ENCODE data around the gene MARK3.
A peak's percentile ranks its signal among the peaks of the same experiment; 100 is the strongest.

MARK3 gene

GRCh38 chr14:103456167-103456835, 71.1 kb downstream of the MARK3 start:
- no peaks in the 10 kb centered on the region for H3K9me3 ChIP-seq (ENCODE audit: insufficient read depth, low read depth, low read length)
- no peak overlapping the region for H3K4ac ChIP-seq (ENCODE audit: low read depth, low read length)
- no peak overlapping the region for H2AK5ac ChIP-seq (ENCODE audit: low read length)
- no peak overlapping the region for H2BK5ac ChIP-seq (ENCODE audit: low read depth, low read length, poor library complexity)
- no peaks in the 10 kb centered on the region for H3K79me1 ChIP-seq (ENCODE audit: low read length)
- peaks cover 5 to 7% of the 10 kb centered on the region in 2 experiments for H3K36me3 ChIP-seq (ENCODE audit: control insufficient read depth in 1 of 2, insufficient read depth in 2 of 2, low read length in 2 of 2)
- no peak overlapping the region for H4K12ac ChIP-seq (ENCODE audit: low read depth, low read length)
- H2BK120ac ChIP-seq (ENCODE audit: insufficient read depth, low read length, poor library complexity) = no peak overlapping the region
- H4K8ac ChIP-seq (ENCODE audit: low read depth, low read length) = no peak overlapping the region
- DNase-seq = no peak
- no peak overlapping the region for H3K4me2 ChIP-seq (ENCODE audit: low read length)
- no peak overlapping the region for H3K27ac ChIP-seq (ENCODE audit: low read depth, low read length)
- no peak overlapping the region for H2AFZ ChIP-seq (ENCODE audit: insufficient read depth, low read length, poor library complexity)
- H3K14ac ChIP-seq (ENCODE audit: low read length) = no peak overlapping the region
- H2BK12ac ChIP-seq (ENCODE audit: low read length) = no peak overlapping the region
- H3K23ac ChIP-seq (ENCODE audit: low read length) = no peak overlapping the region
- peaks cover 0 to 4% of the 10 kb centered on the region in 2 experiments for H3K4me1 ChIP-seq (ENCODE audit: control insufficient read depth in 1 of 2, insufficient read depth in 2 of 2, low read length in 2 of 2)
- H3K18ac ChIP-seq (ENCODE audit: low read length) = no peak overlapping the region
- H4K91ac ChIP-seq (ENCODE audit: low read depth, low read length) = no peak overlapping the region
- no peak overlapping the region for H3K9ac ChIP-seq (ENCODE audit: low read length)
- no peaks in the 10 kb centered on the region for H3K27me3 ChIP-seq (ENCODE audit: insufficient read depth, low read length)
- H3K4me3 ChIP-seq (ENCODE audit: low read depth, low read length) = no peak overlapping the region
- WGBS (ENCODE audit: extremely low coverage, insufficient coverage, insufficient read length) = no CpG with 5 or more reads among the region's 4 CpGs
- H3K79me2 ChIP-seq (ENCODE audit: control insufficient read depth, insufficient read depth, low read length, poor library complexity) = no peaks in the 10 kb centered on the region

GRCh38 chr14:103460415-103460814, 75.2 kb downstream of the MARK3 start:
- no peak overlapping the region for H2AFZ ChIP-seq (ENCODE audit: insufficient read depth, low read length, poor library complexity)
- H2BK5ac ChIP-seq (ENCODE audit: low read depth, low read length, poor library complexity) = no peak overlapping the region
- H3K27ac ChIP-seq (ENCODE audit: low read depth, low read length) = no peak overlapping the region
- H2BK12ac ChIP-seq (ENCODE audit: low read length) = no peak overlapping the region
- H4K91ac ChIP-seq (ENCODE audit: low read depth, low read length) = no peak overlapping the region
- peaks cover 0 to 4% of the 10 kb centered on the region in 2 experiments for H3K4me1 ChIP-seq (ENCODE audit: control insufficient read depth in 1 of 2, insufficient read depth in 2 of 2, low read length in 2 of 2)
- no peak overlapping the region for H3K14ac ChIP-seq (ENCODE audit: low read length)
- H3K27me3 ChIP-seq (ENCODE audit: insufficient read depth, low read length) = no peaks in the 10 kb centered on the region
- no peaks in the 10 kb centered on the region for H3K79me2 ChIP-seq (ENCODE audit: control insufficient read depth, insufficient read depth, low read length, poor library complexity)
- H3K9me3 ChIP-seq (ENCODE audit: insufficient read depth, low read depth, low read length) = no peaks in the 10 kb centered on the region
- no peak overlapping the region for H3K9ac ChIP-seq (ENCODE audit: low read length)
- no peak overlapping the region for H3K4me2 ChIP-seq (ENCODE audit: low read length)
- H3K36me3 ChIP-seq (ENCODE audit: control insufficient read depth in 1 of 2, insufficient read depth in 2 of 2, low read length in 2 of 2) = peaks cover 16 to 23% of the 10 kb centered on the region in 2 experiments
- H3K18ac ChIP-seq (ENCODE audit: low read length) = no peak overlapping the region
- no CpG with 5 or more reads among the region's 1 CpG for WGBS (ENCODE audit: extremely low coverage, insufficient coverage, insufficient read length)
- no peak overlapping the region for H3K23ac ChIP-seq (ENCODE audit: low read length)
- no peak overlapping the region for H2AK5ac ChIP-seq (ENCODE audit: low read length)
- H2BK120ac ChIP-seq (ENCODE audit: insufficient read depth, low read length, poor library complexity) = no peak overlapping the region
- H3K79me1 ChIP-seq (ENCODE audit: low read length) = no peaks in the 10 kb centered on the region
- H3K4me3 ChIP-seq (ENCODE audit: low read depth, low read length) = no peak overlapping the region
- H3K4ac ChIP-seq (ENCODE audit: low read depth, low read length) = no peak overlapping the region
- H4K8ac ChIP-seq (ENCODE audit: low read depth, low read length) = no peak overlapping the region
- DNase-seq = no peak
- H4K12ac ChIP-seq (ENCODE audit: low read depth, low read length) = no peak overlapping the region

GRCh38 chr14:103463149-103463548, 77.9 kb downstream of the MARK3 start:
- H3K9ac ChIP-seq (ENCODE audit: low read length) = no peak overlapping the region
- no peak overlapping the region for H4K91ac ChIP-seq (ENCODE audit: low read depth, low read length)
- H2BK120ac ChIP-seq (ENCODE audit: insufficient read depth, low read length, poor library complexity) = no peak overlapping the region
- no peaks in the 10 kb centered on the region for H3K79me1 ChIP-seq (ENCODE audit: low read length)
- no peak overlapping the region for H4K8ac ChIP-seq (ENCODE audit: low read depth, low read length)
- H3K4me3 ChIP-seq (ENCODE audit: low read depth, low read length) = no peak overlapping the region
- H2AK5ac ChIP-seq (ENCODE audit: low read length) = no peak overlapping the region
- no peak overlapping the region for H2BK12ac ChIP-seq (ENCODE audit: low read length)
- no peak overlapping the region for H2AFZ ChIP-seq (ENCODE audit: insufficient read depth, low read length, poor library complexity)
- H3K23ac ChIP-seq (ENCODE audit: low read length) = no peak overlapping the region
- no peak overlapping the region for H3K18ac ChIP-seq (ENCODE audit: low read length)
- no peak overlapping the region for H3K4me2 ChIP-seq (ENCODE audit: low read length)
- no peak overlapping the region for H3K27ac ChIP-seq (ENCODE audit: low read depth, low read length)
- no peak overlapping the region for H4K12ac ChIP-seq (ENCODE audit: low read depth, low read length)
- H3K27me3 ChIP-seq (ENCODE audit: insufficient read depth, low read length) = no peaks in the 10 kb centered on the region
- WGBS (ENCODE audit: extremely low coverage, insufficient coverage, insufficient read length) = no CpG with 5 or more reads among the region's 4 CpGs
- peaks cover 19 to 31% of the 10 kb centered on the region in 2 experiments for H3K36me3 ChIP-seq (ENCODE audit: control insufficient read depth in 1 of 2, insufficient read depth in 2 of 2, low read length in 2 of 2)
- no peak overlapping the region for H3K14ac ChIP-seq (ENCODE audit: low read length)
- H2BK5ac ChIP-seq (ENCODE audit: low read depth, low read length, poor library complexity) = no peak overlapping the region
- no peaks in the 10 kb centered on the region for H3K79me2 ChIP-seq (ENCODE audit: control insufficient read depth, insufficient read depth, low read length, poor library complexity)
- DNase-seq = no peak
- H3K4me1 ChIP-seq (ENCODE audit: control insufficient read depth in 1 of 2, insufficient read depth in 2 of 2, low read length in 2 of 2) = no peaks in the 10 kb centered on the region
- no peaks in the 10 kb centered on the region for H3K9me3 ChIP-seq (ENCODE audit: insufficient read depth, low read depth, low read length)
- H3K4ac ChIP-seq (ENCODE audit: low read depth, low read length) = no peak overlapping the region

- H4K91ac ChIP-seq (ENCODE audit: low read depth, low read length) = no peak overlapping the region
- H2BK120ac ChIP-seq (ENCODE audit: insufficient read depth, low read length, poor library complexity) = no peak overlapping the region
- no peaks in the 10 kb centered on the region for H3K79me1 ChIP-seq (ENCODE audit: low read length)
- no peak overlapping the region for H3K27ac ChIP-seq (ENCODE audit: low read depth, low read length)
- H3K18ac ChIP-seq (ENCODE audit: low read length) = no peak overlapping the region
- H3K9me3 ChIP-seq (ENCODE audit: insufficient read depth, low read depth, low read length) = no peaks in the 10 kb centered on the region
- H3K79me2 ChIP-seq (ENCODE audit: control insufficient read depth, insufficient read depth, low read length, poor library complexity) = no peaks in the 10 kb centered on the region
- no peak overlapping the region for H3K4me3 ChIP-seq (ENCODE audit: low read depth, low read length)
- H3K36me3 ChIP-seq (ENCODE audit: control insufficient read depth in 1 of 2, insufficient read depth in 2 of 2, low read length in 2 of 2) = peaks cover 23 to 36% of the 10 kb centered on the region in 2 experiments
- H3K4me2 ChIP-seq (ENCODE audit: low read length) = no peak overlapping the region
- H4K8ac ChIP-seq (ENCODE audit: low read depth, low read length) = no peak overlapping the region
- no peak overlapping the region for H2BK5ac ChIP-seq (ENCODE audit: low read depth, low read length, poor library complexity)
- H3K27me3 ChIP-seq (ENCODE audit: insufficient read depth, low read length) = no peaks in the 10 kb centered on the region
- no peak overlapping the region for H2AK5ac ChIP-seq (ENCODE audit: low read length)
- no peaks in the 10 kb centered on the region for H3K4me1 ChIP-seq (ENCODE audit: control insufficient read depth in 1 of 2, insufficient read depth in 2 of 2, low read length in 2 of 2)
- H2AFZ ChIP-seq (ENCODE audit: insufficient read depth, low read length, poor library complexity) = no peak overlapping the region
- no peak overlapping the region for H3K9ac ChIP-seq (ENCODE audit: low read length)
- H2BK12ac ChIP-seq (ENCODE audit: low read length) = no peak overlapping the region
- no peak for DNase-seq
- no peak overlapping the region for H4K12ac ChIP-seq (ENCODE audit: low read depth, low read length)
- H3K23ac ChIP-seq (ENCODE audit: low read length) = peak overlapping the region; percentile 37
- H3K14ac ChIP-seq (ENCODE audit: low read length) = no peak overlapping the region
- H3K4ac ChIP-seq (ENCODE audit: low read depth, low read length) = no peak overlapping the region
Measured at GRCh38 chr14:103463851-103464250, 78.6 kb downstream of the MARK3 start.
